ENCODE data around the gene STPG3. TPM values are rescaled to one million over a fixed set of nuclear protein-coding genes. Genes with fewer than 3 reads are reported as not detected.

Gene STPG3
- total and polyA plus RNA-seq, 2 experiments from 2014 or later, result 0.95 to 3.3 TPM

GRCh38 chr9:137229903-137230704 is 21.0 kb upstream of the STPG3 start:
- Histone ChIP-seq H3K4me1 (ENCODE audit: low read depth) (peaks cover 3% of the 10 kb centered on the region), H3K9me3 (ENCODE audit: low read depth) (no peaks in the 10 kb centered on the region), H3K36me3 (no peaks in the 10 kb centered on the region), H3K4me3 (no peak overlapping the region), H3K27ac (no peak overlapping the region), H3K27me3 (no peaks in the 10 kb centered on the region)
- no peak for TF ChIP-seq CTCF (IDR thresholded peaks at IDR 0.05; ENCODE audit: low read depth, low read length)
- DNase-seq (ENCODE audit: low read depth in 1 of 2, low spot score in 1 of 2), result no peak

- no peaks in the 10 kb centered on the region for H3K27me3 ChIP-seq
Measured at GRCh38 chr9:137230705-137231371, 20.2 kb upstream of the STPG3 start, which contains the start of gene SLC34A3. SLC34A3 (plus strand) TSS chr9:137230901; CDS start chr9:137231703, 802 bp downstream.

GRCh38 chr9:137231372-137232039 is 19.6 kb upstream of the STPG3 start:
- Histone ChIP-seq H3K36me3 (no peaks in the 10 kb centered on the region), H3K4me3 (no peak overlapping the region), H3K9me3 (ENCODE audit: low read depth) (no peaks in the 10 kb centered on the region), H3K4me1 (ENCODE audit: low read depth) (peaks cover 13% of the 10 kb centered on the region), H3K27ac (no peak overlapping the region), H3K27me3 (no peaks in the 10 kb centered on the region)
- no peak for TF ChIP-seq CTCF (IDR thresholded peaks at IDR 0.05; ENCODE audit: low read depth, low read length)
- no peak for DNase-seq (ENCODE audit: low read depth in 1 of 2, low spot score in 1 of 2)

More at GRCh38 chr9:137230705-137231371, 20.2 kb upstream of the STPG3 start, which contains the start of gene SLC34A3:
- DNase-seq (ENCODE audit: low read depth in 1 of 2, low spot score in 1 of 2), result no peak
- Histone ChIP-seq H3K4me1 (ENCODE audit: low read depth) (peaks cover 8% of the 10 kb centered on the region), H3K4me3 (no peak within 1 kb of the TSS), H3K27ac (no peak within 1 kb of the TSS), H3K9me3 (ENCODE audit: low read depth) (no peaks in the 10 kb centered on the region), H3K36me3 (no peaks in the 10 kb centered on the region)
- no peak for TF ChIP-seq CTCF (IDR thresholded peaks at IDR 0.05; ENCODE audit: low read depth, low read length)

- DNase-seq (ENCODE audit: low read depth in 1 of 2, low spot score in 1 of 2), result no peak
- no peaks in the 10 kb centered on the region for H3K9me3 ChIP-seq (ENCODE audit: low read depth)
- H3K4me3 ChIP-seq, result no peak overlapping the region
- no peaks in the 10 kb centered on the region for H3K27me3 ChIP-seq
- no peak overlapping the region for H3K27ac ChIP-seq
- no peaks in the 10 kb centered on the region for H3K36me3 ChIP-seq
- TF ChIP-seq CTCF (IDR thresholded peaks at IDR 0.05; ENCODE audit: low read depth, low read length), result no peak
- peaks cover 16% of the 10 kb centered on the region for H3K4me1 ChIP-seq (ENCODE audit: low read depth)
Measured at GRCh38 chr9:137232101-137232500, 19.0 kb upstream of the STPG3 start.

GRCh38 chr9:137232510-137232909 is 18.6 kb upstream of the STPG3 start:
- no peaks in the 10 kb centered on the region for H3K36me3 ChIP-seq
- H3K4me3 ChIP-seq, result no peak overlapping the region
- H3K27me3 ChIP-seq, result no peaks in the 10 kb centered on the region
- no peak overlapping the region for H3K27ac ChIP-seq
- TF ChIP-seq CTCF (IDR thresholded peaks at IDR 0.05; ENCODE audit: low read depth, low read length), result no peak
- DNase-seq (ENCODE audit: low read depth in 1 of 2, low spot score in 1 of 2), result no peak
- H3K4me1 ChIP-seq (ENCODE audit: low read depth), result peaks cover 17% of the 10 kb centered on the region
- no peaks in the 10 kb centered on the region for H3K9me3 ChIP-seq (ENCODE audit: low read depth)
